Lower leg skin (tissue), 3 donors: ENCODE data around the gene PATZ1.

Source experiments
- CTCF ChIP-seq, 3 donors: fragments of 450-650 bp; IDR thresholded peaks; one replicate each; pipeline ENCODE4 v1.5.1; 2016; ENCODE audit warnings: antibody characterized with exemption in 3 of 3, mild to moderate bottlenecking in 3 of 3, moderate library complexity in 2 of 3
- POLR2A ChIP-seq, 2 donors: fragments of 450-650 bp; IDR thresholded peaks; one replicate each; pipeline ENCODE4 v1.6.1; 2016 to 2017; ENCODE audit warnings: antibody characterized with exemption in 2 of 2, mild to moderate bottlenecking in 1 of 2, moderate library complexity in 1 of 2

- TF ChIP-seq CTCF (IDR thresholded peaks at IDR 0.05) = peak in 1 of 3 donors; percentile 41
- no peak for TF ChIP-seq POLR2A (IDR thresholded peaks at IDR 0.05)
These were observed 553 bp downstream of the PATZ1 start for GRCh38 chr22:31345331-31346254.
